Stimulated activated CD4-positive, alpha-beta T cell treated with anti-CD3 and anti-CD28 coated beads, Interleukin-12 subunit alpha, Interleukin-12 subunit beta, amount 100 ng/mL, for 48 hours (primary cell): ENCODE data around the gene SDK2.
A peak's percentile ranks its signal among the peaks of the same experiment; 100 is the strongest.

Experiments
- DNase-seq, 3 donors: peaks; one replicate each; pipeline ENCODE4 v3.0.0-alpha.2; 2020; ENCODE audit warnings: low read depth in 2 of 3, low spot score in 1 of 3

Gene SDK2

DNA sequence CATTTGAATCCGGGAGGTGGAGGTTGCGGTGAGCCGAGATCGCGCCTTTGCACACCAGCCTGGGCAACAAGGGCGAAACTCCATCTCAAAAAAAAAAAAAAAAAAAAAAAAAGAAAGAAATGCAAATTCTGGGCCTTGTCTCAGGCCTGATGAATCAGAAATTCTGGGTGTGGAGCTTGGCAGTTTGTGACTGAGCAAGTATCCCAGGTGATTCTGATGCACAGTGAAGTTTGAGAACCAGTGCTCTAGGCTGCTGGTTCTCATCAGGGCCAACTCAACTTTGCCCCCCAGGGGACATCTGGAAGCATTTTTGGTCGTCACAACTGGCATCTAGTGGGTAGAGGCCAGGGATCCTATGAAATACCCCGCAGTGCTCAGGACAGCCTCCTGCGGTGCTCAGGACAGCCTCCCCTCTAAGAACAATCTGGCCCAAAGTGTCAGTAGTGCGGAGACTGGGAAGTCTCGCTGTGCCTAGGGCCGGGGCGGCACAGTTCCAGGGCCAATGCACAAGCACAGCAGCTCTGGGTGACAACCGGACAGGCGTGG lies 55.9 kb downstream of the SDK2 start:
- no peak for DNase-seq

DNA sequence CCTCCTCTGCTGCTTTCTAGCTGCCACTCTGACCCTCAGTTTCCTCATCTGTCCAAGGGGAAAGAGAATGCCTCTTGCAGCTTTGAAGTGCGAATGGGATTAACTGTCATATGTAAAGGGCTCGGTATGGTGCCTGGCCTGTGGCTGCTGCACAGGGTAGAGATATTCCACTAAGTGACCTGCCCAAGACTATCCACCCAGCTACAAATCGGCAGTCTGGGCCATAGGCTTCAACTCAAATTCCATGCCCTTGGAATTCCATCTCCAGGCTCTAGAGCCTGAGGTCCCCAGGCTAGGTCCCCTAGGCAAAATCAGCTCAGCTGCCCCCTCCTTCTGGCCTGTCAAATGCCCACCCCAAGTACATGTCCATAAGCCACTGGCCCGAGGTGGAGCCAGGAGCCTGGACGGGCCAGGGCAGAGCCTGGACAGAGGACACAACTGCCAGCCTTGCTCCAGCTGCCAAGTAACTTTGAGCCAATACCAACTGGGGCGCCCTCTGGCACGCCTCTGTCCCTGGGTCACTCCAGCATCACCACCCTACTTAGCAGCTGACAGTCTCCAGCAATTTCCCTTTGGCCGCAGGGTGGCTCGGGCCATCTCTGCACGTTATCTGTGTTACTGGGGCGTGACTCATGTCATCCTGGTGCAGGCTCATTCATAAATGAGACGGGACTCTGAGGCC lies 57.2 kb downstream of the SDK2 start:
- no peak for DNase-seq

DNA sequence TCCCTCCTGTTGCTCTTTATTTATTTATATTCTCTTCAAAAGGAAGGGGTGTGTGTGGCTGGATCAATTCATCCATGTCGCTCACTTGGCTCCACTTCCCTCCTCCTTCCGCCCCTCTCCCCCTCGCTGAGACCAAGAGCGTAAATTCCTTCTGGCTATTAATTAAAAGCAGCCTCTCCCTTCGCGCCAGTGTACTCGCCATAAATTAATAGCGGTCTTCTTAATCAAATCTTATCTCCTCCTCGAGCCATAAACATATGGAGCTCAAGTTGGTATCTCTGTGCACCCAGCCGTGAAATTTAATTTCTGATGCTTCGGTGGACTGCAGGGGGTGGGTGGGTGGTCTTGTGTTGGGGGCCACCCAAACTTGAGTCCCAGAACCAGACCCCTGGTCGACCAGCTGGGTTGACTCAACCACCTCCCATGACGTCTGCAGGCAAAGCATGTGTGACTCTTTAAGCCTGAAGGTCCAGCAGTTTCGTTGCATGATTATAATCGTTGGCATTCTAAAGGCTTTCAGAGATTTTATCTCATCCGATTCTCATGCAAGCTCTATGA lies 57.9 kb downstream of the SDK2 start:
- no peak for DNase-seq

DNA sequence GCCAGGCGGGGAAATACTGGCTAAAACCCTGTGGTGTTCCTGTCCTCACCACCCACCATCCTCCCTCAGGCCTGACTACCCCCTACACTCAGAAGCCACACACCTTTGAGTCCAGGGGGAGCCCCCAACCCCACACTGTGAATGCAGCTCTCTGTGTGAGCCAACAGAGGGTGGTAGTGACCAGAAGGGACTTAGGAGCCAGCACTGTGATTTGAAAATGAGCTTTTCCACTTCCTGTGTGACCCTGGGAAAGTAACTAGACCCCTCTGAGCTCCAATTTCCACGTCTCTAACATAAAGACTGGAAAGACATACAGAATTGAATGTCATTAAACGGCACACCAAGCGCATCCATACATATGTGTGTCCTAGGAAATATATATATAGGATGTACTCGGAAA lies 58.7 kb downstream of the SDK2 start:
- no peak for DNase-seq

DNA sequence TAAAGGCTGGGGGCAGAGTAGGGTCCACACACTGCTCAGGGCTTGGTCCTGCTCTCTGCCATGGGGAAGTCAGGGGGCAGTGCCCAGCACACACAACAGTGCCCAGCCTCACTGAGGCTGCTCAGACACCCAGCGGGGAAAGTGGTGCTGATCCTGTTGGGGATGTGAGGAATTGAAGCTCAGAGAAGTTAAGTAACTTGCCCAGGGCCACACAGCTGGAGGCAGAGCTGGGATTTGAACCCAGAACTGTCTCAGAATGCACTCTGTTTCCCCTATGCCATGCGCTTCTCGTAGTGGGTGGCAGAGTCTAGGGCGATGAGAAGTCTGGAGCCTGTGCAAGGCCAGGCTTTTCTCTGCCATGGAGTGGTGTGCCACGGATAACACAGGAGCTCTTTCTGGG lies 59.3 kb downstream of the SDK2 start:
- no peak for DNase-seq

DNA sequence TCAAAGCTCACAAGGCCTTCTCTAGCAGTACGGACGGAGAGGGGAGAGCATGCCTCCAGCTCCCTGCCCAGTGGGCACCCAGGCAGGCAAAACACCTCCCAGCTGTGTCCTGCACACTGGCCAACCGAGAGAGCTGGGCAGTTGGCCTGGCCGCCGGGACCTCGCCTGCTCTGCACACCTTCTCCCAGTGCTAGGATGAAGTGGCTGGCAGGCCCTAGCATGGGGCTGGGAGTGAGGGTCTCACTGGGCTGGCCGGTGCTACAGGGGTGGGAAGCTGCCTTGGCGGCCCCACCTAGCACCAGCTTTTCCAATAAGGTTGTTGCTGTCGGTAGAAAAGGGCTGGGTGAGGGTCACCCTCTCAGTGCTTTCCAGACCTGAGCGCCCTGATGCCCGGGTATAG lies 60.2 kb downstream of the SDK2 start:
- no peak for DNase-seq

DNA sequence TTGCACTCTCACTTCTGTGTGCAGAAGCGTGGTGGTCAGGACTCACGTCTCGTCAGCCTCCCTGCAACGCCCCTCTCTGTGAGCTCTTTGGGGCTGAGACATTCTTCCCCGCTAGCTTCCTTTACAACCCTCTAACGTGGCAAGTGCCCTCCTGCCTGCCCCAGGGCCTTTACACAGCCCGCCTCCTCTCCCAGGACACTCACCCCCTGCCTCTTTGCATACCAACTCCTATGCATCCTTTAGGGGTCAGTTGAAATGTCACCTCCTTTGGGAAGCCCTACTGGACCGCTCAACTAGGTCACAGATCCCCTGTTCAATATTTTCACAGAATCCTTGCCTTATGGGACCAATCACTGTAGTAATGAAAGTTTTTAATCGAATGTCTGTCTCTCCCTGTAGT lies 61.4 kb downstream of the SDK2 start:
- no peak for DNase-seq

DNA sequence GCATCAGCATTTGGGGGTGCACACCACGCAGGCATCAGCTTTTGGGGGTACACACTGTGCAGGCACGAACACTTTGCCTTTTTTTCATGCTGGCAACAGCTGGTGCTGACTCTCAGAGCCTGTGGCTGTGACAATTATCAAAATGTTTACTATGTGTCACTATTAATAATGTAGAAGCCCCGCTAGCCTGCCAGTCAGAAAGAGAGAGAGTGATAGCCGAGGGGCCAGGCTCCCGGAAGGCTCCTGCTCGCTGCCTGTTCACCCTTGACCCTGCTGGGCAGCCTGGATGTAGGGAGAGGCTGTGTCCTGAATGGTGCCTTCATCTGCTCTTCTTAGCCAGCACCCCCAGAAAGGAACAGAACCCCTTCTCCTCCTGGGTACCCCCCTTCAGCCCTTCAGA lies 61.9 kb downstream of the SDK2 start:
- DNase-seq = no peak

DNA sequence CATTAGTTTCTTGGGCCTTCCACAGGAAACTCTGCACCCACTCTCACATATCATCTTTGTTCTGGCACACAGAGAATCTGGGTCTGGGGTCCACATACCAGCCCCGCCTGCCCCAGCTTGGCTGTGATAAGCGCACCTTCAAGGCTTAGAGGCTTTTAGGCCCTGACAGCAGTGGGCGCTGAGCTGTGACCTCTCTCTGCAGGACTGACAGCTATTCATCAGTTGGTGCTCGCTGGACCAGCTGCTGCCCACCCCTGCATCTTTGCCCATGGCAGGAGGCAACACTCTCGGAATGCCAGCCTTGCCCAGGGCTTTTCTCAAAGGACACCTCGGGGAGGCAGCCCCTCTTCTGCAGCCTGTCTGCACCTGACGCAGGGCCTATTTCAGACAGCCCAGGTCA lies 62.9 kb downstream of the SDK2 start:
- no peak for DNase-seq

DNA sequence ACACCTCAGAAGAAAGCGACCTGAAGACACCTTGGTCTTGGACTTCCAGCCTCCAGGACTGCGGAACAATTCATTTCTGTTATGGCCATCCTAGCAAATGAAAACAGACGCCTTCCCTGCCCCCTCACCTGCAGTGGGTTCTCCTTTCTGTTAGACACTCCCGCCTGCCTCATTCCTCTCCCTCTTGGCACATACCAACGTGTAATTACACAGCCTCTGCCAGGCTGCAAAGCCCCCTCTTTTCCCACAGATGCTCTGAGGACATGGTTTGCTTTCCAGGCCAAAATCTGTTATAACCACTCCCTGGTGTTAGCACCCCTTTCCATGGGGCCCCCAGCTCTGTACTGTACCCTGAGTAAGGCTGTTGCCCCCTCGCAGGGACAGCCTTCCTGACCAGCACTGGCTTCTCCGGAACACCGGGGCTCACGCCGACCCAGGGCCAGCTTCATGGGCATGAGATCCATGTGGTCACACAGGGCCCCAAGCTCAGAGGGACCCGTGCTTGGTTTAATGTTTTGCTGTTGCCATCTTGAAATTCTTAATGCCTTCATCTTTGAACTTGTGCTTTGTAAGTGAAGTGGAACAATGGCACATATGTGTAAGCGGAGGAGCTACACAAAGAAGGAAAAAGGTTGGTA lies 64.1 kb downstream of the SDK2 start:
- no peak for DNase-seq

DNA sequence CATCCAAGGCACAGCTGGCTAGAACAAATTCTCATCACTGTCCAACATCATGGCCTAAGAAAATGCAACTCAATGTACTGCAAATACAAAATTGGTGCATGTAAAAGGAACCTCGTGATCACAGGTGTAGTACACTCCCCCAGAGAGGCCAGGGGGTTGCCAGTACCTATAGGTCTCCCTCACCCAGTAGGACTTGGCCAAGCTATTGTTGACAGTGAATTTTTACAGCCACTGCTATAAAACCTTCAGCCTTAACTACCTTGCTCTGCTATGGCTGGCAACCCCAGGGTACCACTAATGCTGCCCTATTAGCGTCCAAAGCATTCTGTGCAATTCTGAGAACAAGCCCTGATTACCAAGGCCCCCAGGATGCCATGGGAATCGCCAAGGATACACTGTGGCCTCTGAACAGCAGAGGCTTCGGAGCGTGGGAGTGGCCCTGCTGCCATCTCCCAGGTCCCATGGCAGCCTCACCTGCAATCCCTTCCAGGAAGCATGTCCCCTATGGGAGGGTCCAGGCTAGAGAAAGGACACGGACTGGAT lies 67.6 kb downstream of the SDK2 start:
- no peak for DNase-seq

DNA sequence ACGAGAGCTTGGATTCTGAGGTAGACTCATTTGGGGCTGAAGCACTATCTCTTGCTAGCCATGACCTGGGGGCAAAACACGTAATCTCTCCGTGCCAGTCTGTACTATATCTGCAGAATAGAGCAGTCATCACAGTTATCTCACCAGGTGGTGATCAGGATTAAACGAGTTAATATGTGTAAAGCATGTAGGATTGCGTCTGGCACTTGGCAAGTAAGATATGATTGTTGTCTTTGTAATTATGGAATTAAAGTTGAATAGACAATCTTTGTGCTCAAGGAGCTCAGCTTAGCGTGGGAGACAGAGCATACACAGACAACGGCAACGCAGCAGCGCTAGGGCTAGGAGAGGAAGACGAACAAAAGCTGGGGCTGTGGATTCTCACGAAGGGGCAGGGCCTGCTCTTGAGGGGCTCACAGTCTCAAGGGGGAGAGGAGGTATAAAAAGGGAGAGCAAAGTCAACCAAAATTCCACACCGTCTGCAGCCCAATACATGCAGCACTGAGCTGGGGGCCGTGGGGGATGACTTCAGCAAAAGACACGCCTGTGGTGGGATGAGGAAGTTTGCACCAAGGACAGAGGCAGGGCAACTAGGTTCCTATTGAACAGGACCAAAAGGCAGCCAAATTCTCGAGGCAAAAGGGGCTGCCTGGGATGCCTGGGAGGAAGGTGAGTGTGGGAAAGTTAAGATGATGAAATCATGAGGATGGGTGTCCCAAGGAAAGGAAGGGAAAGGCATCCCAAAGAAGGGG lies 68.6 kb downstream of the SDK2 start:
- DNase-seq = no peak

DNA sequence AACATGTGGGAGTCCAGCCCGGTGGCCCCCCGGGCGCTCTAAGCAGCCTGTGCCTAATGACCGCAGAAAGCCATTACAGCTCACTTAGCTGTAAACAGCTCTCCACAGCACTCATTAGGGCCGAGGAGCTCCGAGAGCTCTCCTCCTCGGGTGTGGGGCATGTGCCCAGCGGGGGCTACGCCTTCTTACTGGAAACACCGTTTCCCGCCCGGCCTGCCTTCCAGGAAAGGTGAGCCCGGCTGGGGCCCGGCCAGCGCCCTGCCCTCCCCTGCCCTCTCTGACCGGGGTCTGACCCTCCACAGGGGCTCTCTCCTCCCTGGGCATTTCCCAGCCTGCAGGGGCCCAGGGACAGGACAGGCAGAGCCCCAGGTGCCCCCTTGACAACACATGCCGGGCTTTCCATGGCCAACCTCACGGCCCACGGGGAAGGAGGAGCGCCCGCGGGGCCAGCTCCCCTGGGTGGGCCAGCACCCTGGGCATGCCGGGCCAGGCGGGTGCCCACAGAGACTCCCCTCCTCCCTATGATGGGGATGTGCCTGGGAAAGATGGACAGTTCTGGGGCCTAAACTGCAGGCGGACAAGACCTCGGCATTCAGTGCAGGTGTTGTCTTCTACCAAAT lies 72.6 kb downstream of the SDK2 start:
- DNase-seq = no peak

DNA sequence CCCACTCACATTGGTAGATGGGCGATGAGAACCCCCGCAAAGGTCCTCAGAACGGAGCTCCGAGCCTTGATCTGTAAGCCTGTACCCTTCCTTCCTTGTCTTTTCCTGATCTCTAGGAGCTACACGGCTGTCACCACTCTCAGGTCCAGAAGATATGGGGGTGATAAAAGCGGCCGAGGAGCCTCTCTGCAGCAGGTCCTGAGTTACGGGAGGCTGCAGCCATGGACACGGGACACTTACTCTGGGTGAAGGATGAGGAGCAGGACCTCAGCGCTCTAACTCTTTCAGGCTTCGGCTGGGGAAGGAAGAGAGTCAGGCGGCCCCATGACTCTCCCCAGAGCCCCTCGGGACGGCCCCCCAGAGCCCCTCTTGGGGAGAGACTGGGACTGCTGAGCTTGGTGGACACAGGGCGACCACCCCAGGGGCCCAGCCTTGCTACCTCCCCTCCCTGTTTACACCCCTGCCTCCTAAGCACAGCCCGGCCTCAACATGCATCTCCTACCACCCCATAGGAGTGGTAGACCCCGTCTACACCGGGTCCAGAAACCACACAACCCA lies 74.4 kb downstream of the SDK2 start:
- DNase-seq = no peak

DNA sequence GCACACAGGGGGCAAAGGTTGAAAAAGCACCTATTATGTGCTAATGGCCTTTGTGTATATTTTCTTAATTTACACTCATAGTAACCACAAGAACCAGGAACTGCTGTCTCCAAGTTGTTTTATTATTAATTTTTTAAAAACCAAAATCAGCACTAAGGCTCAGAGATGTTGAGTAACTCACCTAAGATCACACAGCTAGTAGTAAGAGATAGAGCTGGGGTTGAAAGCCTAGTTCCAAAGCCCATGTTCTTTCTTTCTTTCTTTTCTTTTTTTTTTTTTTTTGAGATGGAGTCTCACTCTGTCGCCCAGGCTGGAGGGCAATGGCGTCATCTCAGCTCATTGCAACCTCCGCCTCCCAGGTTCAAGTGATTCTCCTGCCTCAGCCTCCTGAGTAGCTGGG lies 75.3 kb downstream of the SDK2 start:
- no peak for DNase-seq

DNA sequence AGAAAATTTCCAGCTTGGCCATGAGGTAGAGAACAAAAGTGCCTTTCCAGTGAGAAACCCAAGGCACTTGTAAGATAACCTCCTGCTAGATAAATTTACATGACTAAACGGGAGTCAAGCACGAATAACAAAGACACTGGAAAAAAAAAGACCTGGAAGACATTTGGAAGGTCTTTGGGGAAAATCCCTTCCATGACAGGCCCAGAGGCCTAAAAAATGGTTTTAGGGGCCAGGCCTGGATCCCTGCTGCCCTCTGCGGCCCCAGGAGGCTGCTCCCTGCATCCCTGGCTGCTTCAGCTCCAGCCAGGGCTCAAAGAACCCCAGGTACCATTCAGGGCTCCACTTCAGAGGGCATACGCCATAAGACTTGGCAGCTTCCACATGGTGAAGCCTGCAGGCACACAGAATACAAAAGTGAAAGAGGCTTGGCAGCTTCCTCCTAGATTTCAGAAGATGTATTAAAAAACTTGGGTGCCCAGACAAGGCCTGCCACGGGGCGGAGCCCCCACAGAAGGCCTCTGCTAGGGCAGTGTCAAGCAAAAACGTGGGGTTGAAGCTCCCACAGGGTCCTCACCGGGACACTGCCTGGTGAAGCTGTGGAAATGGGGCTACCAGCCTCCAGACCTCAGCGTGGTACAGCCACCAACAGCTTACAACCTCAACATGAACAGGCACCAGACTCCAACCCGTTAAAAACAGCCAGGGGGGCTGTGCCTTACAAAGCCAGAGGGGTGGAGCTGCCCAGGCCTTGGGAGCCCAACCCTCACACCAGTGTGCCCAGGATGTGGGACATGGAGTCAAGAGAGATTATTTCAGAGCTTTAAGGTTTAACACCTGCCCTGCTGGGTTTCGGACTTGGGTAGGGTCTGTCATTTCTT lies 77.1 kb downstream of the SDK2 start:
- DNase-seq = peak in 1 of 3 donors; percentile 8

DNA sequence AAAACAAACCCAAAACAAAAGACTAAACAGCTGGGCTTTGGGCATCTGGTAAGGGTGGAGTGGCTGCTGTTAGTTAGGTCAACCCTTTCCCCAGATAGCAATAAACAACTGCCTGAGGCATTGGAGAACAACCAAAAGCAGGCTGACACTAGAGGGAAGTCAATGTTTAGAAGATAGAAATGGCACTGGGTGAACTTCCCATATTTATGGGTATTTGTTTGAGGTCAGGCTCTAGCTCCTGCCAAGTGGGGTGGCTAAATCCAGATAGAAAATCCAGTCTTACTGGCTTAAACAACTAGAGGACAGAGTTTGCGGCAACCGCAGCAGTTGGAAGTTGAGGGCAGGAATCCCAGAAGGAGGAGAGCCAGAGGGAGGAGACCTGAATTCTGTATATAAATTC lies 79.4 kb downstream of the SDK2 start:
- no peak for DNase-seq

DNA sequence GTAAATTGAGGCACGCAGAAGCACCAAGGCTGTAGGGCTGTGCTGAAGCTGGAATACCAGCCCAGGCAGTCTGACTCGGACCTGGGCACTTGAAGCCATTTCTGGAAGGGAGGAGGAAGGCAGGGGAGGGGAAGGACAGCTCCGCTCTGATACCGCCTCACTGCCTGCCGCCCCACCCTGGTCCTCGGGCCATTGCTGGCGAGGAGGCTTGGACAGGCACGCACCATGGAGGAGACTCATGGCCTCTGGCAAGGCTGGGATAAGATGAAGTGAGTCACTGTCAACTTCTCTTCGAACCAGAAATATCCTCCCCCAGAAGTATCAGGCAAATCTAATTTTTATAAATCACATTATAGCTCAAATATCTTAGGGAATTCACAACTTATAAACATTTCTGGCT lies 81.3 kb downstream of the SDK2 start:
- DNase-seq = no peak

DNA sequence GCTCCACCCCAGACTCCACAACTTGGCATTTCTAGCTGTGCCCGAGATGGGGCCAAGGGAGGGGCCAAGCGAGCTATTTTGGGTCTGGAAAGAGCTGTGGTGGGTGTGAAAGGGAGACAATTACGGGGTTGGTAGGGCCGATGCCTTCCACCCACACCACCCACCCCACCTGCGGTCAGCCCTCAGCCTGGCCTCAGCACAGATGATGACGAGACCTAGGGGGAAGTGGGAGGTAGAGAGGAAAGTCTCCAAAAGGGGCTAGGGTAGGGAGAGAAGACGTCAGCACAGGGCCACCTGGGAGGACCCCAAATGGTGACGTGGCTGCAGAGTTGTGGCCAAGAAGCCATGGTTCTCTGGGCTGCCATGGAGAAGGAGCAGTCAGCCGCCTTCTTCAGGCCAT lies 83.1 kb downstream of the SDK2 start:
- no peak for DNase-seq

DNA sequence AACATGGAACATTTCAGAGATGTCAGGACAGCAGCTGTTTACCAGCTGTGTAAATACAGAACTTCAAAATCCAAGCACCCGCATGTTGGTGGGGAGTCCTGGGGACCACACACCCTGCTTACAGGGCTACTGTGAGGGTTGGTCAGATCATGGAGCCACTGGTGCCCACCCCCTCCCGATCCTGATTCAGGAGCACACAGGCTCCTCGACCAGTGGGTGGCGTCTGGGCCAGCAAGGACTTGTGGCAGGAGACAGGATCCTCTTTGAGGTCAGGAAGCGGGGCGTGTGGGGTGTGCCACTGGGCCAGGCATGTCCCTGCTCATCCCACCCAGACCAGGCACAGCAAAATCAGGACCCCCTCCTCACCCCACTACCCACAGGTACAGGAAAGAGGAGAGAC lies 83.6 kb downstream of the SDK2 start:
- DNase-seq = no peak
